Panc1 (cell line): Measurements from ENCODE around the gene UPF3A. TPM values are rescaled to one million over a fixed set of nuclear protein-coding genes. Genes with fewer than 3 reads are reported as not detected.
"Not testable (repeated sequence)": the region's sequence is repeated elsewhere in the genome, so short reads cannot be mapped to it uniquely, and the experiment has no call there.

ENCODE experiments used
- ATAC-seq: fragments of 200-7000 bp; cut with Tn5 transposase; 2 replicates; pipeline ENCODE4 v1.9.1; 2020; ENCODE audit warnings: mild to moderate bottlenecking, moderate library complexity
- BruUV-seq: library from RNA; stranded (reverse); fragments of 400-500 nt; replicated peaks from 2 replicates; lab custom pipeline; 2021; lab: Mats Ljungman, UMichigan
- CTCF ChIA-PET: fragments of 300-600 bp; sonication (Branson Sonifier 250); formaldehyde crosslinking; loops from one replicate; lab custom pipeline; 2022; ENCODE audit warnings: antibody characterized with exemption; lab: Charles Lee
- POLR2A ChIA-PET: fragments of 300-600 bp; sonication (Branson Sonifier 250); formaldehyde crosslinking; loops from one replicate; lab custom pipeline; 2022; ENCODE audit warnings: antibody characterized with exemption; lab: Charles Lee
- DNase-seq: peaks from one replicate; pipeline ENCODE4 v3.0.0-alpha.2; 2010; ENCODE audit warnings: low read depth, low spot score
- H3K27ac ChIP-seq: 2 replicates; pipeline ENCODE4 v1.5.1; 2011; ENCODE audit warnings: mild to moderate bottlenecking, low read length, inconsistent platforms
- H3K27me3 ChIP-seq: fragments of 200-500 bp; sonication (Bioruptor generic); 2 replicates; pipeline ENCODE4 v1.6.0; 2014; ENCODE audit warnings: low read length, inconsistent platforms; ENCODE audit not compliant: control insufficient read depth, insufficient read depth
- H3K36me3 ChIP-seq: fragments of 200-500 bp; sonication (Bioruptor generic); 2 replicates; pipeline ENCODE4 v1.5.1; 2014; ENCODE audit warnings: inconsistent platforms, mild to moderate bottlenecking, low read length, moderate library complexity; ENCODE audit not compliant: control insufficient read depth, insufficient read depth
- H3K4me1 ChIP-seq: 2 replicates; pipeline ENCODE4 v1.5.1; 2011; ENCODE audit warnings: inconsistent platforms, mild to moderate bottlenecking, low read length, moderate library complexity; ENCODE audit not compliant: control insufficient read depth, insufficient read depth
- H3K4me3 ChIP-seq, 2 experiments: 2 replicates each; pipeline ENCODE4 v1.5.1; 2011 to 2012; ENCODE audit warnings: low read depth in 2 of 2, low read length in 2 of 2, mild to moderate bottlenecking in 2 of 2, inconsistent platforms in 1 of 2, moderate library complexity in 1 of 2
- H3K9me3 ChIP-seq: fragments of 200-500 bp; sonication (Bioruptor generic); 2 replicates; pipeline ENCODE4 v1.5.1; 2014; ENCODE audit warnings: low read depth, mild to moderate bottlenecking, inconsistent platforms, low read length, moderate library complexity; ENCODE audit not compliant: control insufficient read depth, insufficient read depth
- POLR2AphosphoS5 ChIP-seq: IDR thresholded peaks from 2 replicates; pipeline ENCODE4 v1.6.1; 2012; ENCODE audit warnings: mild to moderate bottlenecking, low read depth, low read length, moderate library complexity
- SIN3A ChIP-seq: IDR thresholded peaks from 2 replicates; pipeline ENCODE4 v1.6.1; 2012; ENCODE audit warnings: low read depth, mild to moderate bottlenecking, low read length, moderate library complexity, borderline replicate concordance; ENCODE audit not compliant: insufficient read depth
- TCF7L2 ChIP-seq: IDR thresholded peaks from 2 replicates; pipeline ENCODE4 v1.6.1; 2011; ENCODE audit warnings: mild to moderate bottlenecking, low read depth, low read length, inconsistent platforms
- in situ Hi-C: cut with HindIII; loops from 2 replicates; pipeline ENCODE4 v1.10.0; 2016; ENCODE audit warnings: low sequenced_read_pairs, low pct_unique_long_range_greater_than_20kb
- intact Hi-C: fragments of 100-400 bp; cut with micrococcal nuclease; formaldehyde crosslinking; loops from one replicate; pipeline ENCODE4 v1.10.0; 2022; ENCODE audit not compliant: unreplicated experiment
- total RNA-seq: library from RNA; stranded (reverse); gene quantifications from one replicate; pipeline ENCODE4 v1.2.1, GENCODE V29; 2021; ENCODE audit not compliant: unreplicated experiment
- TF ChIP-seq, protein P1 (sequence below): fragments of 450-650 bp; IDR thresholded peaks from 2 replicates; pipeline ENCODE4 v1.5.1; 2017; ENCODE audit warnings: mild to moderate bottlenecking
- TF ChIP-seq, protein P2 (sequence below), 2 experiments: IDR thresholded peaks; 2 replicates each; pipeline ENCODE4 v1.6.1; 2011 to 2012; ENCODE audit warnings: low read depth in 2 of 2, control low read depth in 1 of 2, low read length in 1 of 2, mild to moderate bottlenecking in 1 of 2, moderate library complexity in 1 of 2; ENCODE audit not compliant: insufficient read depth in 1 of 2

UPF3A gene
- total RNA-seq, 1 experiment from 2014 or later, result 36.3 TPM

DNA sequence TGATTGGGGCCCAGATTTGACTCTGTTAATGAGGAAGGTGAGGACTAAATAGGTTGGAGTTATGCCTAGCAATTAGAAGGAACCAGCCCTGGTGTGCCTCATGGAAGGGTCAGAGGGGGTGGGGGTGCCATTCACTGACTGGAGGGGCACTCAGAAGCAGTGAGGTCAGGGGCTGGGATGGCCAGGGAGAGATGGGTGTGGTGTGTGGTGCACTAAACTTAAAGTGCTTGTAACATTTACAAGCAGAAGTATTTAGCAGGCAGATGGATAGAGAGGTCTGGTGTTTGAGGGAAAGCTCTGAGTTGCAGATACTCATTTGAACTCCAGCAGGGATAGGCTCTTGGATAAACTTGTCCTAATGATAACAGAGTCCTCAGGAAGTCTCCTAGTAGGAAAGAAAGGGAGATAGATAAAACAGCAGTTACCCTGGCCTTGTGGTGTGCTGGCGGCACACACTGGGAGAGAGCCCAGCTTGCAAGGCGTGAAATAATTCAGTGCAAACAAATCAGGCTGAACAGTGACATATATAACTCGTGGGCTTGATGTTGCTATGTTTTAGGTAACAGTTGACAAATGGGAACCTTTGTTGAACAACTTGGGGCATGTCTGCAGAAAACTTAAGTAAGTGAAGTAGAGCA, 20.0 kb upstream of the UPF3A start:
- no peaks in the 10 kb centered on the region for H3K27me3 ChIP-seq
- H3K27ac ChIP-seq, result no peak overlapping the region
- DNase-seq (no peak), ATAC-seq (no peak)
- BruUV-seq, result no TSS peak
- ChIA-PET CTCF (no interaction called here), POLR2A (no interaction called here)
- peaks cover 28% of the 10 kb centered on the region for H3K36me3 ChIP-seq
- intact Hi-C loops, result no loop called here
- no peak overlapping the region for H3K4me3 ChIP-seq
- H3K9me3 ChIP-seq, result no peaks in the 10 kb centered on the region
- in situ Hi-C loops, result no loop called here
- H3K4me1 ChIP-seq, result no peaks in the 10 kb centered on the region
- TF ChIP-seq, protein P1, sequence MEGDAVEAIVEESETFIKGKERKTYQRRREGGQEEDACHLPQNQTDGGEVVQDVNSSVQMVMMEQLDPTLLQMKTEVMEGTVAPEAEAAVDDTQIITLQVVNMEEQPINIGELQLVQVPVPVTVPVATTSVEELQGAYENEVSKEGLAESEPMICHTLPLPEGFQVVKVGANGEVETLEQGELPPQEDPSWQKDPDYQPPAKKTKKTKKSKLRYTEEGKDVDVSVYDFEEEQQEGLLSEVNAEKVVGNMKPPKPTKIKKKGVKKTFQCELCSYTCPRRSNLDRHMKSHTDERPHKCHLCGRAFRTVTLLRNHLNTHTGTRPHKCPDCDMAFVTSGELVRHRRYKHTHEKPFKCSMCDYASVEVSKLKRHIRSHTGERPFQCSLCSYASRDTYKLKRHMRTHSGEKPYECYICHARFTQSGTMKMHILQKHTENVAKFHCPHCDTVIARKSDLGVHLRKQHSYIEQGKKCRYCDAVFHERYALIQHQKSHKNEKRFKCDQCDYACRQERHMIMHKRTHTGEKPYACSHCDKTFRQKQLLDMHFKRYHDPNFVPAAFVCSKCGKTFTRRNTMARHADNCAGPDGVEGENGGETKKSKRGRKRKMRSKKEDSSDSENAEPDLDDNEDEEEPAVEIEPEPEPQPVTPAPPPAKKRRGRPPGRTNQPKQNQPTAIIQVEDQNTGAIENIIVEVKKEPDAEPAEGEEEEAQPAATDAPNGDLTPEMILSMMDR, result no peak
- TF ChIP-seq POLR2AphosphoS5 (no peak), TCF7L2 (no peak), SIN3A (no peak)
- TF ChIP-seq, protein P2, sequence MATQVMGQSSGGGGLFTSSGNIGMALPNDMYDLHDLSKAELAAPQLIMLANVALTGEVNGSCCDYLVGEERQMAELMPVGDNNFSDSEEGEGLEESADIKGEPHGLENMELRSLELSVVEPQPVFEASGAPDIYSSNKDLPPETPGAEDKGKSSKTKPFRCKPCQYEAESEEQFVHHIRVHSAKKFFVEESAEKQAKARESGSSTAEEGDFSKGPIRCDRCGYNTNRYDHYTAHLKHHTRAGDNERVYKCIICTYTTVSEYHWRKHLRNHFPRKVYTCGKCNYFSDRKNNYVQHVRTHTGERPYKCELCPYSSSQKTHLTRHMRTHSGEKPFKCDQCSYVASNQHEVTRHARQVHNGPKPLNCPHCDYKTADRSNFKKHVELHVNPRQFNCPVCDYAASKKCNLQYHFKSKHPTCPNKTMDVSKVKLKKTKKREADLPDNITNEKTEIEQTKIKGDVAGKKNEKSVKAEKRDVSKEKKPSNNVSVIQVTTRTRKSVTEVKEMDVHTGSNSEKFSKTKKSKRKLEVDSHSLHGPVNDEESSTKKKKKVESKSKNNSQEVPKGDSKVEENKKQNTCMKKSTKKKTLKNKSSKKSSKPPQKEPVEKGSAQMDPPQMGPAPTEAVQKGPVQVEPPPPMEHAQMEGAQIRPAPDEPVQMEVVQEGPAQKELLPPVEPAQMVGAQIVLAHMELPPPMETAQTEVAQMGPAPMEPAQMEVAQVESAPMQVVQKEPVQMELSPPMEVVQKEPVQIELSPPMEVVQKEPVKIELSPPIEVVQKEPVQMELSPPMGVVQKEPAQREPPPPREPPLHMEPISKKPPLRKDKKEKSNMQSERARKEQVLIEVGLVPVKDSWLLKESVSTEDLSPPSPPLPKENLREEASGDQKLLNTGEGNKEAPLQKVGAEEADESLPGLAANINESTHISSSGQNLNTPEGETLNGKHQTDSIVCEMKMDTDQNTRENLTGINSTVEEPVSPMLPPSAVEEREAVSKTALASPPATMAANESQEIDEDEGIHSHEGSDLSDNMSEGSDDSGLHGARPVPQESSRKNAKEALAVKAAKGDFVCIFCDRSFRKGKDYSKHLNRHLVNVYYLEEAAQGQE (IDR thresholded peaks at IDR 0.05; ENCODE audit: insufficient read depth in 1 of 2, low read depth in 2 of 2, low read length in 1 of 2), result no peak

DNA sequence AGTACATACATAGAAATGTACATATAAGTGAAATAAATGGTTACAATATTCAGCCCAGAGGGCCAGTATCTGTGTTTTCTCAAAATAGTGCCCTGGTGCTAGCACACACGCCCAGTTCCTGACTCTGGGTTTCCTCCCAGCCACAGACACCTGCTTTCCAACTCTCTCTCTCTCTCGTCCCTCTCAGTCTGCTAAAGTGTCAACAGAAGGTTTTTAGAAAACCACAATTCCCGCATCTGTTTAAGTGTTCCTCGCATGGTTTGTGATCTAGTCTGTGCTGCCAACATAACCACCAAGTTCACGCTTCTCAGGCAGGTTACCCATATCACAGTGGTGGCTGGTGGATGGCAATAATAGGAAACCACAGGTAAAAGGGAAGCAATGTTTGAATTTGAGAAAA, 17.8 kb upstream of the UPF3A start:
- intact Hi-C loops (no loop called here), in situ Hi-C loops (no loop called here)
- POLR2A ChIA-PET, result no interaction called here
- H3K9me3 ChIP-seq, result no peaks in the 10 kb centered on the region
- no peaks in the 10 kb centered on the region for H3K4me1 ChIP-seq
- CTCF ChIA-PET, result no interaction called here
- no TSS peak for BruUV-seq
- H3K27me3 ChIP-seq, result no peaks in the 10 kb centered on the region
- no peak for ATAC-seq
- no peak for DNase-seq
- no peak overlapping the region for H3K27ac ChIP-seq
- TF ChIP-seq, protein P1, result no peak
- TF ChIP-seq, protein P2 (IDR thresholded peaks at IDR 0.05; ENCODE audit: insufficient read depth in 1 of 2, low read depth in 2 of 2, low read length in 1 of 2), result no peak
- TF ChIP-seq POLR2AphosphoS5 (no peak), TCF7L2 (no peak)
- H3K36me3 ChIP-seq, result peaks cover 20% of the 10 kb centered on the region
- H3K4me3 ChIP-seq, result no peak overlapping the region

DNA sequence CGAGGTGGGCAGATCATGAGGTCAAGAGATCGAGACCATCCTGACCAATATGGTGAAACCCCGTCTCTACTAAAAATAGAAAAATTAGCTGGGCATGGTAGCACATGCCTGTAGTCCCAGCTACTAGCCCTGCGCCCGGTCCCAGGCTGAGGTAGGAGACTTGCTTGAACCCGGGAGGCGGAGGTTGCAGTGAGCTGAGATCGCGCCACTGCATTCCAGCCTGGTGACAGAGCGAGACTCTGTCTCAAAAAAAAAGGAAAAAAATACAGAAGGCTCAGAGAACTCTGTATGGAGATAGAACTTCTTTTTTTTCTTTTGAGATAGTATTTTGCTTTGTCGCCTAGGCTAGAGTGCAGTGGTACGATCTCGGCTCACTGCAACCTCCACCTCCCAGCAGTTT, 17.1 kb upstream of the UPF3A start:
- BruUV-seq, H3K4me3 ChIP-seq, H3K27me3 ChIP-seq, H3K9me3 ChIP-seq, H3K4me1 ChIP-seq, CTCF ChIA-PET, POLR2A ChIA-PET, intact Hi-C loops, ATAC-seq, DNase-seq, H3K27ac ChIP-seq, in situ Hi-C loops: not testable (repeated sequence)
- peaks cover 20% of the 10 kb centered on the region for H3K36me3 ChIP-seq
